ENCODE results near the gene MYRFL.

The MYRFL gene

GRCh38 chr12:69935651-69936100 is 110.6 kb downstream of the MYRFL start:
- no peak for DNase-seq

- DNase-seq = no peak
Measured at GRCh38 chr12:69936214-69936731, 111.2 kb downstream of the MYRFL start.

- no peak for DNase-seq
Measured at GRCh38 chr12:69936766-69937165, 111.7 kb downstream of the MYRFL start.

- DNase-seq = no peak
Measured at GRCh38 chr12:69947123-69947522, 122.1 kb downstream of the MYRFL start.

- no peak for DNase-seq
Measured at GRCh38 chr12:69947897-69948296, 122.9 kb downstream of the MYRFL start.

GRCh38 chr12:69948851-69949250 is 123.8 kb downstream of the MYRFL start:
- no peak for DNase-seq

GRCh38 chr12:69949311-69950002 is 124.4 kb downstream of the MYRFL start:
- DNase-seq = no peak

GRCh38 chr12:69951108-69951507 is 126.1 kb downstream of the MYRFL start:
- no peak for DNase-seq

GRCh38 chr12:69952890-69953289 is 127.9 kb downstream of the MYRFL start:
- DNase-seq = no peak

- DNase-seq = no peak
Measured at GRCh38 chr12:69961246-69961645, 136.2 kb downstream of the MYRFL start.

- DNase-seq = no peak
Measured at GRCh38 chr12:69966409-69966808, 141.4 kb downstream of the MYRFL start.

GRCh38 chr12:69966839-69967238 is 141.8 kb downstream of the MYRFL start:
- no peak for DNase-seq

GRCh38 chr12:69969011-69969410 is 144.0 kb downstream of the MYRFL start:
- no peak for DNase-seq

GRCh38 chr12:69972136-69972535 is 147.1 kb downstream of the MYRFL start:
- no peak for DNase-seq

GRCh38 chr12:69978020-69978419 is 153.0 kb downstream of the MYRFL start:
- DNase-seq = no peak

- no peak for DNase-seq
Measured at GRCh38 chr12:69981881-69982475, 157.0 kb downstream of the MYRFL start.

- DNase-seq = no peak
Measured at GRCh38 chr12:69984241-69984640, 159.2 kb downstream of the MYRFL start.

GRCh38 chr12:69985656-69986055 is 160.6 kb downstream of the MYRFL start:
- DNase-seq = no peak

GRCh38 chr12:69986114-69986513 is 161.1 kb downstream of the MYRFL start:
- no peak for DNase-seq

- no peak for DNase-seq
Measured at GRCh38 chr12:69987579-69988091, 162.6 kb downstream of the MYRFL start.

GRCh38 chr12:69988481-69989321 is 163.7 kb downstream of the MYRFL start:
- no peak for DNase-seq

GRCh38 chr12:69991690-69992288 is 166.8 kb downstream of the MYRFL start:
- no peak for DNase-seq

GRCh38 chr12:69993433-69993832 is 168.4 kb downstream of the MYRFL start:
- no peak for DNase-seq
